K562 (cell line): ENCODE data around the gene SLC25A11. TPM values are rescaled to one million over a fixed set of nuclear protein-coding genes. Genes with fewer than 3 reads are reported as not detected.
"Not testable (repeated sequence)": the region's sequence is repeated elsewhere in the genome, so short reads cannot be mapped to it uniquely, and the experiment has no call there.

ENCODE experiments used
- ATAC-seq: fragments of 200-7000 bp; cut with Tn5 transposase; 3 replicates; pipeline ENCODE4 v1.9.1; 2020; ENCODE audit warnings: moderate library complexity
- BruUV-seq: library from RNA; stranded (reverse); fragments of 400-500 nt; replicated peaks from 2 replicates; lab custom pipeline; 2021; lab: Mats Ljungman, UMichigan
- CTCF ChIA-PET: fragments of 300-600 bp; formaldehyde crosslinking; extraction: SDS; loops from one replicate; lab custom pipeline; 2021; ENCODE audit warnings: low intra/inter-chr PET ratio; lab: Yijun Ruan, JAX
- POLR2A ChIA-PET: fragments of 300-600, 350-650 bp; sonication (Branson Sonifier 250); formaldehyde crosslinking; extraction: SDS; loops from one replicate; lab custom pipeline; 2021; ENCODE audit warnings: antibody characterized with exemption, inconsistent platforms; lab: Yijun Ruan, JAX
- DNase-seq, 4 experiments: peaks; one replicate each; pipeline versions ENCODE4 v3.0.0 to v3.0.0-alpha.2; 2011 to 2018; ENCODE audit warnings: low spot score in 3 of 4, mixed read lengths in 3 of 4; ENCODE audit errors: extremely low read depth in 1 of 4
- FAIRE-seq: peaks from 2 replicates; lab custom pipeline; 2011; peaks lifted over from hg19 to GRCh38; lab: Jason Lieb, UNC
- H2AFZ ChIP-seq: 2 replicates; pipeline ENCODE4 v1.6.0; 2011; ENCODE audit warnings: low read depth, low read length, control low read depth, inconsistent platforms
- H3K27ac ChIP-seq: fragments of 200-600 bp; 3 replicates; pipeline ENCODE4 v1.8.0; 2011; ENCODE audit warnings: low read depth, mild to moderate bottlenecking, control low read depth, inconsistent platforms, low read length, moderate library complexity, mixed read lengths; ENCODE audit errors: extremely low read depth
- H3K27me3 ChIP-seq, 2 experiments: fragments of 300-600 bp in 1 of 2; 2 replicates in 1 of 2; 3 replicates in 1 of 2; pipeline versions ENCODE4 v1.6.0 to v1.8.0; 2011; ENCODE audit warnings: inconsistent platforms in 2 of 2, low read length in 2 of 2, mild to moderate bottlenecking in 1 of 2, mixed read lengths in 1 of 2, moderate library complexity in 1 of 2; ENCODE audit not compliant: control insufficient read depth in 2 of 2, insufficient read depth in 2 of 2
- H3K36me3 ChIP-seq: fragments of 300-600 bp; 3 replicates; pipeline ENCODE4 v1.8.0; 2011; ENCODE audit warnings: mild to moderate bottlenecking, low read length, inconsistent platforms; ENCODE audit not compliant: control insufficient read depth, insufficient read depth
- H3K4me1 ChIP-seq, 2 experiments: fragments of 200-600 bp in 1 of 2; replicated peaks in 1 of 2; 2 replicates in 1 of 2; 3 replicates in 1 of 2; pipeline versions ENCODE4 v1.5.1 to v1.8.0; 2011; ENCODE audit warnings: inconsistent platforms in 2 of 2, low read length in 2 of 2, mild to moderate bottlenecking in 1 of 2, mixed read lengths in 1 of 2, moderate library complexity in 1 of 2; ENCODE audit not compliant: control insufficient read depth in 2 of 2, insufficient read depth in 2 of 2
- H3K4me2 ChIP-seq: 2 replicates; pipeline ENCODE4 v1.6.1; 2011; ENCODE audit warnings: low read length, control low read depth, inconsistent platforms, mixed read lengths; ENCODE audit not compliant: insufficient read depth
- H3K4me3 ChIP-seq: fragments of 200-600 bp; sonication (generic), shearing (Covaris generic); 2 replicates; pipeline ENCODE4 v1.5.1; 2016; ENCODE audit warnings: control low read depth, inconsistent platforms
- H3K79me2 ChIP-seq: fragments of 200-600 bp; 3 replicates; pipeline ENCODE4 v1.8.0; 2011; ENCODE audit warnings: low read length, inconsistent platforms; ENCODE audit not compliant: control insufficient read depth, insufficient read depth
- H3K9ac ChIP-seq, 2 experiments: 2 replicates each; pipeline versions ENCODE4 v1.6.0 to v1.6.1; 2011; ENCODE audit warnings: low read depth in 2 of 2, low read length in 2 of 2, control low read depth in 1 of 2, inconsistent platforms in 1 of 2, mild to moderate bottlenecking in 1 of 2, mixed read lengths in 1 of 2; ENCODE audit not compliant: insufficient read depth in 1 of 2
- H3K9me1 ChIP-seq: one replicate; pipeline ENCODE4 v1.6.0; 2011; ENCODE audit warnings: inconsistent platforms, mild to moderate bottlenecking, low read length, moderate library complexity; ENCODE audit not compliant: control insufficient read depth, insufficient read depth
- H3K9me3 ChIP-seq: replicated peaks from 2 replicates; pipeline ENCODE4 v1.5.1; 2011; ENCODE audit warnings: low read depth, low read length, inconsistent platforms; ENCODE audit not compliant: control insufficient read depth, insufficient read depth
- H4K20me1 ChIP-seq: replicated peaks from 2 replicates; pipeline ENCODE4 v1.6.1; 2011; ENCODE audit warnings: low read length, inconsistent platforms, mixed read lengths; ENCODE audit not compliant: control insufficient read depth, insufficient read depth
- NFIC ChIP-seq: fragments of 450-650 bp; IDR thresholded peaks from 2 replicates; pipeline ENCODE4 v1.6.1; 2017; ENCODE audit warnings: mild to moderate bottlenecking, inconsistent platforms
- TFE3 ChIP-seq: fragments of 450-650 bp; formaldehyde crosslinking; IDR thresholded peaks from 2 replicates; pipeline ENCODE4 v1.4.0; 2020; ENCODE audit warnings: mild to moderate bottlenecking, mixed read lengths
- ZNF121 ChIP-seq: sonication (generic); formaldehyde crosslinking; conservative IDR thresholded peaks from 2 replicates; pipeline ENCODE4 v1.8.0; 2022; ENCODE audit warnings: missing genetic modification reagents
- WGBS: fragments of 100-300 bp; shearing (Covaris generic); methylation state at CpG from one replicate; pipeline ENCODE4 v1.1.6; 2016; ENCODE audit warnings: low coverage, mixed read lengths; ENCODE audit not compliant: insufficient coverage; ENCODE audit errors: missing lambda C conversion rate; 5-methylcytosine and 5-hydroxymethylcytosine counted together
- in situ Hi-C: fragments of 300-500 bp; cut with MboI; formaldehyde crosslinking; loops from 4 replicates; pipeline ENCODE4 v1.15.0; 2018; ENCODE audit warnings: inconsistent platforms, mixed read lengths
- intact Hi-C: fragments of 100-400 bp; cut with micrococcal nuclease; formaldehyde crosslinking; loops from 2 replicates; pipeline ENCODE4 v1.14.2; 2022
- polyA plus RNA-seq, 8 experiments: library from polyadenylated mRNA; depleted of rRNA in 4 of 8; stranded (reverse) in 5 of 8; unstranded in 3 of 8; fragments of >200 nt; fragmentation: Nextera tagmentation in 2 of 8; fragmentation: Illumina TruSeq in 1 of 8; extraction: Ambion mirVana in 2 of 8; extraction: Trizol in 1 of 8; gene quantifications; 2 replicates each; pipeline versions ENCODE4 v1.2.1 to v1.2.3, GENCODE V29; 2011 to 2014; ENCODE audit warnings: inconsistent platforms in 1 of 8, missing spikeins in 1 of 8
- total RNA-seq, 7 experiments: library from RNA; depleted of rRNA in 6 of 7; stranded (reverse); fragments of >200 nt in 6 of 7; fragmentation: Illumina TruSeq in 2 of 7; extraction: Trizol in 2 of 7; gene quantifications; 2 replicates each; pipeline versions ENCODE4 v1.2.1 to v1.2.3, GENCODE V29; 2011 to 2021; ENCODE audit warnings: low replicate concordance in 1 of 7

The SLC25A11 gene
- total and polyA plus RNA-seq, 9 of the 15 experiments (the other 6 are each of a cell fraction or from before 2014, with no cell fraction given) = 3.1 to 56.7 (median 32.9) TPM

- H3K9me3 ChIP-seq, H4K20me1 ChIP-seq, H3K9me1 ChIP-seq, CTCF ChIA-PET, H3K36me3 ChIP-seq, DNase-seq, BruUV-seq, intact Hi-C loops, H3K4me1 ChIP-seq, H3K27me3 ChIP-seq, H2AFZ ChIP-seq, H3K79me2 ChIP-seq, H3K4me2 ChIP-seq, FAIRE-seq, H3K9ac ChIP-seq, H3K4me3 ChIP-seq, H3K27ac ChIP-seq, ATAC-seq: not testable (repeated sequence)
- TF ChIP-seq ZNF121 (CRISPR knock-in tag) = peak; percentile 32; the same call in 1 of the 2 replicates
- in situ Hi-C loops = loop anchor here (10.0 kb wide), 1 partner anchor 150 kb away; no protein-coding TSS in a partner anchor
- POLR2A ChIA-PET = interaction anchor here (0.6 kb wide), 1 partner anchor 52 kb away, joined by 3 read pairs; no protein-coding TSS in a partner anchor
- 40% methylated on average over 3 of the region's 4 CpGs for WGBS
Measured at GRCh38 chr17:4914551-4914950, 25.3 kb downstream of the SLC25A11 start.

- intact Hi-C loops (no loop called here), in situ Hi-C loops (loop anchor here (10.0 kb wide), 1 partner anchor 151 kb away; no protein-coding TSS in a partner anchor)
- WGBS = no CpG with 5 or more reads among the region's 1 CpG
- no peak overlapping the region for H3K4me2 ChIP-seq
- no peaks in the 10 kb centered on the region for H4K20me1 ChIP-seq
- ChIA-PET POLR2A (interaction anchor here (0.6 to 0.7 kb wide), 3 partner anchors 48 to 171 kb away, joined by 3 to 4 read pairs (median 3); no protein-coding TSS in a partner anchor), CTCF (no interaction called here)
- peaks cover 0 to 5% of the 10 kb centered on the region in 2 experiments; a peak in 4 of 5 replicates for H3K4me1 ChIP-seq
- FAIRE-seq (no peak), DNase-seq (no peak), ATAC-seq (no peak)
- no TSS peak for BruUV-seq
- no peaks in the 10 kb centered on the region for H3K27me3 ChIP-seq
- H3K4me3 ChIP-seq = no peak overlapping the region
- no peaks in the 10 kb centered on the region for H3K9me1 ChIP-seq
- no peaks in the 10 kb centered on the region for H3K9me3 ChIP-seq
- no peak overlapping the region for H3K27ac ChIP-seq
- 0 out of 2 replicates have a peak, but pooled peaks have one; percentile 10 for TF ChIP-seq NFIC
- no peak for TF ChIP-seq TFE3 (CRISPR knock-in tag)
- H3K9ac ChIP-seq = no peak overlapping the region
- H3K36me3 ChIP-seq = no peaks in the 10 kb centered on the region
- H3K79me2 ChIP-seq = no peaks in the 10 kb centered on the region
- H2AFZ ChIP-seq = no peak overlapping the region
Measured at GRCh38 chr17:4913994-4914393, 25.9 kb downstream of the SLC25A11 start.
